B cell (primary cell): ENCODE measurements around the gene PEX11G.

ENCODE experiments used
- EZH2 ChIP-seq: IDR thresholded peaks from 2 replicates; pipeline ENCODE4 v1.6.1; 2012; ENCODE audit warnings: borderline replicate concordance, low read depth, mild to moderate bottlenecking, moderate library complexity, low read length; ENCODE audit not compliant: insufficient read depth, poor library complexity, severe bottlenecking
- TF ChIP-seq, protein P1 (sequence below): fragments of 200-600 bp; IDR thresholded peaks from one replicate; pipeline ENCODE4 v1.8.0; 2022; ENCODE audit warnings: antibody characterized with exemption, mild to moderate bottlenecking

DNA sequence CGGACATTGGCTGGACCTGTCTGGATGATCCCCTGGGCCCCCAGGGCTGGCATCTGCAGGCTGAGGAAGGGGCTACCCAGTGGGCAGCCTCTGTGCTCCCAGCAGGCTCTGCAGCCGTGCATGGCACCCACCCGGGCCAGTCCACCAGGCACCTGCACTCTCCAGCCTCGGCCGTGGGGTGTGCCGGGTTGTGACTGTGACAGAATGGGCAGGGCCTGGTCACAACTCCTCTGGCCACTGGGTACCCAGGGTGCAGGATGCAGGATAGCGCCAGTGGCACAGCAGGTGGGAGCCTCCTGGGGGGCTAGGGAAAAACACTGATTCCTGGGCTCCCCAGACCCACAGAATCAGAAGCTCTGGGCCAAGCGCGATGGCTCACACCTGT lies 10.0 kb downstream of the PEX11G start:
- TF ChIP-seq, protein P1, sequence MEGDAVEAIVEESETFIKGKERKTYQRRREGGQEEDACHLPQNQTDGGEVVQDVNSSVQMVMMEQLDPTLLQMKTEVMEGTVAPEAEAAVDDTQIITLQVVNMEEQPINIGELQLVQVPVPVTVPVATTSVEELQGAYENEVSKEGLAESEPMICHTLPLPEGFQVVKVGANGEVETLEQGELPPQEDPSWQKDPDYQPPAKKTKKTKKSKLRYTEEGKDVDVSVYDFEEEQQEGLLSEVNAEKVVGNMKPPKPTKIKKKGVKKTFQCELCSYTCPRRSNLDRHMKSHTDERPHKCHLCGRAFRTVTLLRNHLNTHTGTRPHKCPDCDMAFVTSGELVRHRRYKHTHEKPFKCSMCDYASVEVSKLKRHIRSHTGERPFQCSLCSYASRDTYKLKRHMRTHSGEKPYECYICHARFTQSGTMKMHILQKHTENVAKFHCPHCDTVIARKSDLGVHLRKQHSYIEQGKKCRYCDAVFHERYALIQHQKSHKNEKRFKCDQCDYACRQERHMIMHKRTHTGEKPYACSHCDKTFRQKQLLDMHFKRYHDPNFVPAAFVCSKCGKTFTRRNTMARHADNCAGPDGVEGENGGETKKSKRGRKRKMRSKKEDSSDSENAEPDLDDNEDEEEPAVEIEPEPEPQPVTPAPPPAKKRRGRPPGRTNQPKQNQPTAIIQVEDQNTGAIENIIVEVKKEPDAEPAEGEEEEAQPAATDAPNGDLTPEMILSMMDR: no peak
- TF ChIP-seq EZH2: no peak
